Keratinocyte (primary cell): ENCODE results near the gene RIC1. TPM values are rescaled to one million over a fixed set of nuclear protein-coding genes. Genes with fewer than 3 reads are reported as not detected.

Experiments
- DNase-seq: peaks from one replicate; pipeline ENCODE4 v3.0.0-alpha.2; 2011; ENCODE audit warnings: low read depth, missing footprints, low spot score
- FAIRE-seq: peaks from 2 replicates; lab custom pipeline; 2011; peaks lifted over from hg19 to GRCh38; lab: Jason Lieb, UNC
- H2AFZ ChIP-seq: 2 replicates; pipeline ENCODE4 v1.6.0; 2012; ENCODE audit warnings: low read length, control low read depth, inconsistent platforms; ENCODE audit not compliant: control insufficient read depth
- H3K27ac ChIP-seq: 2 replicates; pipeline ENCODE4 v1.5.1; 2011; ENCODE audit warnings: low read length; ENCODE audit not compliant: control insufficient read depth, insufficient read depth
- H3K27me3 ChIP-seq: 3 replicates; pipeline ENCODE4 v1.6.0; 2011; ENCODE audit warnings: low read length; ENCODE audit not compliant: control insufficient read depth, insufficient read depth; ENCODE audit errors: extremely low read depth
- H3K36me3 ChIP-seq, 2 experiments: 2 replicates in 1 of 2; 3 replicates in 1 of 2; pipeline ENCODE4 v1.5.1; 2011; ENCODE audit warnings: low read length in 2 of 2, mild to moderate bottlenecking in 1 of 2; ENCODE audit not compliant: control insufficient read depth in 2 of 2, insufficient read depth in 2 of 2; ENCODE audit errors: extremely low read depth in 1 of 2
- H3K4me1 ChIP-seq: 3 replicates; pipeline ENCODE4 v1.5.1; 2011; ENCODE audit warnings: low read length; ENCODE audit not compliant: control insufficient read depth, insufficient read depth; ENCODE audit errors: extremely low read depth
- H3K4me2 ChIP-seq: 3 replicates; pipeline ENCODE4 v1.6.0; 2011; ENCODE audit warnings: low read depth, low read length; ENCODE audit not compliant: control insufficient read depth, insufficient read depth; ENCODE audit errors: extremely low read depth
- H3K4me3 ChIP-seq, 3 experiments: fragments of 200-600 bp in 1 of 3; sonication (generic) in 1 of 3; 2 replicates in 2 of 3; 3 replicates in 1 of 3; pipeline ENCODE4 v1.5.1; 2011 to 2016; ENCODE audit warnings: low read length in 3 of 3, mild to moderate bottlenecking in 3 of 3, control low read depth in 2 of 3, inconsistent platforms in 1 of 3, low read depth in 1 of 3, mixed read lengths in 1 of 3, mixed run types in 1 of 3, moderate library complexity in 1 of 3; ENCODE audit not compliant: control insufficient read depth in 2 of 3, insufficient read depth in 2 of 3; ENCODE audit errors: extremely low read depth in 1 of 3
- H3K79me2 ChIP-seq: 2 replicates; pipeline ENCODE4 v1.6.0; 2012; ENCODE audit warnings: low read length; ENCODE audit not compliant: control insufficient read depth, insufficient read depth
- H3K9ac ChIP-seq: 3 replicates; pipeline ENCODE4 v1.6.0; 2011; ENCODE audit warnings: low read length; ENCODE audit not compliant: control insufficient read depth, insufficient read depth; ENCODE audit errors: extremely low read depth
- H3K9me1 ChIP-seq: 3 replicates; pipeline ENCODE4 v1.6.0; 2011; ENCODE audit warnings: low read length; ENCODE audit not compliant: control insufficient read depth, insufficient read depth; ENCODE audit errors: extremely low read depth
- H3K9me3 ChIP-seq: 2 replicates; pipeline ENCODE4 v1.5.1; 2012; ENCODE audit warnings: low read depth, low read length; ENCODE audit not compliant: control insufficient read depth
- H4K20me1 ChIP-seq: 3 replicates; pipeline ENCODE4 v1.6.0; 2011; ENCODE audit warnings: low read length; ENCODE audit not compliant: control insufficient read depth, insufficient read depth; ENCODE audit errors: extremely low read depth
- EZH2 ChIP-seq: IDR thresholded peaks from one replicate; pipeline ENCODE4 v1.6.1; 2012; ENCODE audit warnings: inconsistent platforms, mild to moderate bottlenecking, low read length, moderate library complexity
- dilution Hi-C: fragments of 300-500 bp; cut with MboI; formaldehyde crosslinking; loops from one replicate; pipeline ENCODE4 v1.7.0; 2020; ENCODE audit warnings: low sequenced_read_pairs; ENCODE audit not compliant: extremely low pct_ligation_motif_present
- polyA plus RNA-seq, 5 experiments: library from polyadenylated mRNA; depleted of rRNA in 3 of 5; stranded (reverse) in 3 of 5; stranded (forward) in 1 of 5; unstranded in 1 of 5; fragments of >200 nt; gene quantifications; 1 replicate in 1 of 5; 2 replicates in 3 of 5; 3 replicates in 1 of 5; pipeline versions ENCODE4 v1.2.1 to v1.2.3, GENCODE V29; 2011 to 2012; ENCODE audit warnings: missing spikeins in 2 of 5, low read depth in 1 of 5, low replicate concordance in 1 of 5
- TF ChIP-seq, protein P1 (sequence below), 3 experiments: IDR thresholded peaks in 1 of 3; conservative IDR thresholded peaks in 1 of 3; optimal IDR thresholded peaks in 1 of 3; 2 replicates in 2 of 3; 3 replicates in 1 of 3; pipeline versions ENCODE3 to v1.5.1; 2011; ENCODE audit warnings: low read length in 3 of 3, mild to moderate bottlenecking in 3 of 3, moderate library complexity in 2 of 3, control low read depth in 1 of 3, inconsistent platforms in 1 of 3; ENCODE audit not compliant: insufficient read depth in 2 of 3; ENCODE audit errors: extremely low read depth in 1 of 3

Gene RIC1
- polyA plus RNA-seq, 1 donor (not counting 4 experiments of a cell fraction or from before 2014, with no cell fraction given): 20.5 TPM

DNA sequence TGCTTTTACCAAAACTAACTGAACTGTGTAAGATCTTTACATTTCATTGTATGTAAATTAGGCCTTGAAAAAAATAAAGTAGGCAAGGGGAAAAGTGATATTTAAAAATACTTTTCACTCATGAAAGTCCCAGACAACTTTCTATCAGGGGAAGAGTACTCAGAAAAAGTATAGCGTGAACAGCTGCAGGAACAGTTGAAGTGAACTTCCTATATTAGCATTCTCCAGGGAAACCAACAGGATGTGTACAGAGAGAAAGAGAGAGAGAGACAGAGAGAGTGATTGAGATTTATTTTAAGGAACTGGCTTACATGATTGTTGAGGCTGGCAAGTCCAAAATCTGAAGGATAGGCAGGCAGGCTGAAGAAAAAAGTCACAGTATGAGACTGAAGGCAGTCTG is 162.0 kb downstream of the RIC1 start:
- Histone ChIP-seq H3K36me3 (peaks cover 6 to 8% of the 10 kb centered on the region in 2 experiments), H3K4me2 (no peak overlapping the region), H3K9ac (no peak overlapping the region), H3K27ac (no peak overlapping the region), H3K4me1 (no peaks in the 10 kb centered on the region), H4K20me1 (no peaks in the 10 kb centered on the region), H2AFZ (no peak overlapping the region), H3K9me3 (no peaks in the 10 kb centered on the region), H3K4me3 (no peak overlapping the region), H3K79me2 (no peaks in the 10 kb centered on the region), H3K9me1 (no peaks in the 10 kb centered on the region), H3K27me3 (no peaks in the 10 kb centered on the region)
- FAIRE-seq: no peak
- no peak for DNase-seq
- dilution Hi-C loops: no loop called here
- TF ChIP-seq, protein P1, sequence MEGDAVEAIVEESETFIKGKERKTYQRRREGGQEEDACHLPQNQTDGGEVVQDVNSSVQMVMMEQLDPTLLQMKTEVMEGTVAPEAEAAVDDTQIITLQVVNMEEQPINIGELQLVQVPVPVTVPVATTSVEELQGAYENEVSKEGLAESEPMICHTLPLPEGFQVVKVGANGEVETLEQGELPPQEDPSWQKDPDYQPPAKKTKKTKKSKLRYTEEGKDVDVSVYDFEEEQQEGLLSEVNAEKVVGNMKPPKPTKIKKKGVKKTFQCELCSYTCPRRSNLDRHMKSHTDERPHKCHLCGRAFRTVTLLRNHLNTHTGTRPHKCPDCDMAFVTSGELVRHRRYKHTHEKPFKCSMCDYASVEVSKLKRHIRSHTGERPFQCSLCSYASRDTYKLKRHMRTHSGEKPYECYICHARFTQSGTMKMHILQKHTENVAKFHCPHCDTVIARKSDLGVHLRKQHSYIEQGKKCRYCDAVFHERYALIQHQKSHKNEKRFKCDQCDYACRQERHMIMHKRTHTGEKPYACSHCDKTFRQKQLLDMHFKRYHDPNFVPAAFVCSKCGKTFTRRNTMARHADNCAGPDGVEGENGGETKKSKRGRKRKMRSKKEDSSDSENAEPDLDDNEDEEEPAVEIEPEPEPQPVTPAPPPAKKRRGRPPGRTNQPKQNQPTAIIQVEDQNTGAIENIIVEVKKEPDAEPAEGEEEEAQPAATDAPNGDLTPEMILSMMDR (optimal IDR thresholded peaks at IDR 0.05 in 1 of 3, IDR thresholded peaks at IDR 0.05 in 1 of 3, conservative IDR thresholded peaks at IDR 0.05 in 1 of 3; ENCODE audit: extremely low read depth in 1 of 3, insufficient read depth in 2 of 3, low read length in 3 of 3): no peak
- no peak for TF ChIP-seq EZH2

DNA sequence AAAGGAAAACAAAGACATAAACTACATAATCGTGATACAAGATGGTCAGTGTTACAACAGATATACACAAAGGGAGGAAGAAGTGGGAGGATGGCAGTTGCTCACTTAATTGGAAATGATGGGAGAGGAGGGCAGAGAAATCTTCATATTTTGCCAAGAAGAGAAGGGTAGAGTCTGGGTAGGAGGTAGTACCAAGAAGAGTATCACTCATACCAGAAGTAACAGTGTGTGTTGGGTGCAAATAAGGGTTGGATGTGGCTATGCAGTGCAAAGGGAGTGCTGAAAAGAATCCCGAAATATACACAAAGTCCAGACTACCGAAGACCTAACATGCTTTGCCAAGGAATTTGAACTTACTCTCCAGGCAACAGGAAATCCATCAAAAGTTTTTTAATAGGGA is 163.0 kb downstream of the RIC1 start:
- H3K4me3 ChIP-seq: no peak overlapping the region
- no peaks in the 10 kb centered on the region for H3K27me3 ChIP-seq
- TF ChIP-seq EZH2: no peak
- TF ChIP-seq, protein P1 (optimal IDR thresholded peaks at IDR 0.05 in 1 of 3, IDR thresholded peaks at IDR 0.05 in 1 of 3, conservative IDR thresholded peaks at IDR 0.05 in 1 of 3; ENCODE audit: extremely low read depth in 1 of 3, insufficient read depth in 2 of 3, low read length in 3 of 3): no peak
- H2AFZ ChIP-seq: no peak overlapping the region
- no peak overlapping the region for H3K9ac ChIP-seq
- H4K20me1 ChIP-seq: no peaks in the 10 kb centered on the region
- FAIRE-seq (no peak), DNase-seq (no peak)
- peaks cover 2 to 3% of the 10 kb centered on the region in 2 experiments for H3K36me3 ChIP-seq
- H3K27ac ChIP-seq: no peak overlapping the region
- H3K9me3 ChIP-seq: no peaks in the 10 kb centered on the region
- H3K79me2 ChIP-seq: no peaks in the 10 kb centered on the region
- dilution Hi-C loops: no loop called here
- no peak overlapping the region for H3K4me2 ChIP-seq
- H3K4me1 ChIP-seq: no peaks in the 10 kb centered on the region
- H3K9me1 ChIP-seq: no peaks in the 10 kb centered on the region
